SK-N-SH (cell line): ENCODE data around the gene SLC5A3.

Source experiments
- CTCF ChIP-seq: fragments of 200-600 bp; sonication (generic); IDR thresholded peaks from 2 replicates; pipeline ENCODE4 v1.6.1; 2017; ENCODE audit warnings: antibody characterized with exemption, mild to moderate bottlenecking, moderate library complexity
- GATA2 ChIP-seq: sonication (generic); formaldehyde crosslinking; IDR thresholded peaks from 2 replicates; pipeline ENCODE4 v1.5.0; 2020; ENCODE audit warnings: mild to moderate bottlenecking, missing genetic modification reagents
- MAX ChIP-seq: IDR thresholded peaks from 2 replicates; pipeline ENCODE4 v1.4.0; 2012; ENCODE audit warnings: low read depth
- NFIC ChIP-seq: IDR thresholded peaks from 2 replicates; pipeline ENCODE4 v1.4.0; 2012; ENCODE audit warnings: borderline replicate concordance
- NRF1 ChIP-seq: IDR thresholded peaks from 2 replicates; pipeline ENCODE4 v1.6.1; 2012; ENCODE audit warnings: low read depth, mild to moderate bottlenecking, low read length

- TF ChIP-seq GATA2: no peak
- TF ChIP-seq MAX: no peak
- no peak for TF ChIP-seq NRF1
- no peak for TF ChIP-seq CTCF
- no peak for TF ChIP-seq NFIC
Observed at GRCh38 chr21:34088752-34089151, 15.4 kb downstream of the SLC5A3 start.
